NAMALWA (cell line): ENCODE data around the gene BZW1.

Experiments
- DNase-seq: peaks from one replicate; pipeline ENCODE4 v3.0.0-alpha.2; 2015; ENCODE audit warnings: low spot score

Gene BZW1

GRCh38 chr2:200839513-200839912, 27.8 kb downstream of the BZW1 start:
- no peak for DNase-seq

GRCh38 chr2:200843993-200844948, 32.6 kb downstream of the BZW1 start:
- no peak for DNase-seq

- no peak for DNase-seq
Measured at GRCh38 chr2:200845194-200845593, 33.5 kb downstream of the BZW1 start.

- DNase-seq: no peak
Measured at GRCh38 chr2:200845669-200846325, 34.1 kb downstream of the BZW1 start.

GRCh38 chr2:200847269-200847668, 35.6 kb downstream of the BZW1 start:
- DNase-seq: no peak

- DNase-seq: no peak
Measured at GRCh38 chr2:200847939-200848338, 36.2 kb downstream of the BZW1 start.

- no peak for DNase-seq
Measured at GRCh38 chr2:200850512-200851256, 39.0 kb downstream of the BZW1 start.

GRCh38 chr2:200851398-200852248, 39.9 kb downstream of the BZW1 start:
- peak; percentile 42 for DNase-seq

- DNase-seq: peak; percentile 19
Measured at GRCh38 chr2:200852605-200853004, 40.9 kb downstream of the BZW1 start.

- DNase-seq: no peak
Measured at GRCh38 chr2:200856806-200857205, 45.1 kb downstream of the BZW1 start.

GRCh38 chr2:200860092-200860795, 48.5 kb downstream of the BZW1 start:
- DNase-seq: no peak

- DNase-seq: no peak
Measured at GRCh38 chr2:200861617-200862155, 50.0 kb downstream of the BZW1 start.

GRCh38 chr2:200862532-200863000, 50.9 kb downstream of the BZW1 start:
- peak; percentile 89 for DNase-seq

- DNase-seq: peak; percentile 72
Measured at GRCh38 chr2:200863782-200864175, 52.1 kb downstream of the BZW1 start.

- peak; percentile 96 for DNase-seq
Measured at GRCh38 chr2:200864176-200865034, 52.7 kb downstream of the BZW1 start, which contains the start of gene CLK1. Gene CLK1, minus strand, starts transcription at chr2:200864658. Its CDS starts 2,796 bp downstream, at chr2:200861862.

GRCh38 chr2:200869014-200869413, 57.3 kb downstream of the BZW1 start:
- DNase-seq: no peak

- no peak for DNase-seq
Measured at GRCh38 chr2:200871151-200871550, 59.4 kb downstream of the BZW1 start.

- DNase-seq: no peak
Measured at GRCh38 chr2:200873560-200873959, 61.9 kb downstream of the BZW1 start.
